WTC11 (cell line): ENCODE measurements around the gene GRM5. TPM values are rescaled to one million over a fixed set of nuclear protein-coding genes. Genes with fewer than 3 reads are reported as not detected.

Experiments used
- ATAC-seq: fragments of 200-7000 bp; cut with Tn5 transposase; 2 replicates; pipeline ENCODE4 v1.10.0; 2021; ENCODE audit warnings: mild to moderate bottlenecking, moderate library complexity
- CTCF ChIA-PET: fragments of 300-600 bp; sonication (Branson Sonifier 250); formaldehyde crosslinking; loops from one replicate; lab custom pipeline; 2021; ENCODE audit warnings: antibody characterized with exemption; lab: Charles Lee
- POLR2A ChIA-PET: fragments of 350-600 bp; sonication (Branson Sonifier 250); formaldehyde crosslinking; loops from one replicate; lab custom pipeline; 2021; ENCODE audit warnings: antibody characterized with exemption; lab: Charles Lee
- DNase-seq: peaks from one replicate; pipeline ENCODE4 v3.0.0; 2021; ENCODE audit warnings: low spot score
- H3K27ac Mint-ChIP-seq: 2 replicates; pipeline ENCODE4 v1.8.0; 2021; ENCODE audit warnings: mixed read lengths
- H3K27me3 Mint-ChIP-seq: 2 replicates; pipeline ENCODE4 v1.8.0; 2021; ENCODE audit warnings: low read depth, mild to moderate bottlenecking, moderate library complexity, mixed read lengths
- H3K36me3 Mint-ChIP-seq: 2 replicates; pipeline ENCODE4 v1.8.0; 2021; ENCODE audit warnings: mixed read lengths
- H3K4me1 Mint-ChIP-seq: 2 replicates; pipeline ENCODE4 v1.8.0; 2022; ENCODE audit warnings: mixed read lengths
- H3K4me3 Mint-ChIP-seq: 2 replicates; pipeline ENCODE4 v1.8.0; 2021; ENCODE audit warnings: mild to moderate bottlenecking, moderate library complexity, mixed read lengths
- H3K9me3 Mint-ChIP-seq: 2 replicates; pipeline ENCODE4 v1.8.0; 2021; ENCODE audit warnings: mixed read lengths
- AR ChIP-seq: fragments of 250-450 bp; sonication (Bioruptor Pico); IDR thresholded peaks from 2 replicates; pipeline ENCODE4 v1.9.0; 2021; ENCODE audit warnings: mild to moderate bottlenecking
- CREB1 ChIP-seq: sonication (generic); formaldehyde crosslinking; IDR thresholded peaks from 2 replicates; pipeline ENCODE4 v1.8.0; 2023; ENCODE audit warnings: mild to moderate bottlenecking, missing genetic modification reagents
- ERG ChIP-seq: fragments of 250-450 bp; sonication (Bioruptor Pico); IDR thresholded peaks from 2 replicates; pipeline ENCODE4 v1.8.0; 2021; ENCODE audit warnings: mild to moderate bottlenecking
- FOXP4 ChIP-seq: sonication (generic); formaldehyde crosslinking; IDR thresholded peaks from 2 replicates; pipeline ENCODE4 v1.8.0; 2022; ENCODE audit warnings: mild to moderate bottlenecking, missing genetic modification reagents
- HMGA2 ChIP-seq: fragments of 250-450 bp; sonication (Bioruptor Pico); IDR thresholded peaks from 2 replicates; pipeline ENCODE4 v1.4.0; 2021; ENCODE audit warnings: mild to moderate bottlenecking, moderate library complexity
- JUN ChIP-seq: sonication (generic); formaldehyde crosslinking; IDR thresholded peaks from 2 replicates; pipeline ENCODE4 v1.8.0; 2023; ENCODE audit warnings: mild to moderate bottlenecking, missing genetic modification reagents
- KAT7 ChIP-seq: sonication (generic); formaldehyde crosslinking; IDR thresholded peaks from 2 replicates; pipeline ENCODE4 v1.8.1; 2023; ENCODE audit warnings: missing genetic modification reagents, mild to moderate bottlenecking, borderline replicate concordance
- NFATC4 ChIP-seq: fragments of 250-450 bp; sonication (Bioruptor Pico); IDR thresholded peaks from 2 replicates; pipeline ENCODE4 v1.9.0; 2021; ENCODE audit warnings: mild to moderate bottlenecking
- NFE2L1 ChIP-seq: sonication (generic); formaldehyde crosslinking; IDR thresholded peaks from 2 replicates; pipeline ENCODE4 v1.8.1; 2023; ENCODE audit warnings: missing genetic modification reagents
- NR2C2 ChIP-seq: sonication (generic); formaldehyde crosslinking; IDR thresholded peaks from 2 replicates; pipeline ENCODE4 v1.8.0; 2022; ENCODE audit warnings: mild to moderate bottlenecking, missing genetic modification reagents
- NR3C1 ChIP-seq: sonication (generic); formaldehyde crosslinking; conservative IDR thresholded peaks from 2 replicates; pipeline ENCODE4 v1.8.1; 2023; ENCODE audit warnings: low read depth, mild to moderate bottlenecking, missing genetic modification reagents
- RORB ChIP-seq: fragments of 250-450 bp; sonication (Bioruptor Pico); IDR thresholded peaks from 2 replicates; pipeline ENCODE4 v1.9.0; 2021; ENCODE audit warnings: mild to moderate bottlenecking
- SMAD3 ChIP-seq: sonication (generic); formaldehyde crosslinking; IDR thresholded peaks from 2 replicates; pipeline ENCODE4 v1.8.0; 2022; ENCODE audit warnings: missing genetic modification reagents, mild to moderate bottlenecking, borderline replicate concordance
- SOX15 ChIP-seq: fragments of 250-450 bp; sonication (Bioruptor Pico); IDR thresholded peaks from 2 replicates; pipeline ENCODE4 v1.9.0; 2021; ENCODE audit warnings: mild to moderate bottlenecking
- TEAD4 ChIP-seq: sonication (generic); formaldehyde crosslinking; IDR thresholded peaks from 2 replicates; pipeline ENCODE4 v1.8.0; 2022; ENCODE audit warnings: mild to moderate bottlenecking, missing genetic modification reagents
- ZMAT4 ChIP-seq: fragments of 250-450 bp; sonication (Bioruptor Pico); IDR thresholded peaks from 2 replicates; pipeline ENCODE4 v1.9.0; 2021; ENCODE audit warnings: mild to moderate bottlenecking
- ZNF121 ChIP-seq: sonication (generic); formaldehyde crosslinking; IDR thresholded peaks from 2 replicates; pipeline ENCODE4 v1.8.0; 2023; ENCODE audit warnings: missing genetic modification reagents
- ZNF219 ChIP-seq: sonication (generic); formaldehyde crosslinking; IDR thresholded peaks from 2 replicates; pipeline ENCODE4 v1.8.0; 2023; ENCODE audit warnings: missing genetic modification reagents, mild to moderate bottlenecking, borderline replicate concordance
- ZNF281 ChIP-seq: sonication (generic); formaldehyde crosslinking; IDR thresholded peaks from 2 replicates; pipeline ENCODE4 v1.8.0; 2023; ENCODE audit warnings: mild to moderate bottlenecking, missing genetic modification reagents
- ZNF671 ChIP-seq: fragments of 250-450 bp; sonication (Bioruptor Pico); IDR thresholded peaks from 2 replicates; pipeline ENCODE4 v1.8.0; 2021; ENCODE audit warnings: mild to moderate bottlenecking
- total RNA-seq: library from RNA; stranded (reverse); gene quantifications from 3 replicates; pipeline ENCODE4 v1.2.3, GENCODE V29; 2021
- TF ChIP-seq, protein P1 (sequence below): sonication (generic); formaldehyde crosslinking; IDR thresholded peaks from 2 replicates; pipeline ENCODE4 v1.8.0; 2023; ENCODE audit warnings: missing genetic modification reagents
- TF ChIP-seq, protein P2 (sequence below): fragments of 250-450 bp; sonication (Bioruptor Pico); IDR thresholded peaks from 2 replicates; pipeline ENCODE4 v1.9.0; 2021; ENCODE audit warnings: mild to moderate bottlenecking, borderline replicate concordance

GRM5 gene
- total RNA-seq, 1 experiment from 2014 or later = 0.13 TPM

GRCh38 chr11:88651556-88651955 lies 414.2 kb downstream of the GRM5 start (continued):
- TF ChIP-seq AR (CRISPR knock-in tag) (no peak), HMGA2 (CRISPR knock-in tag) (no peak), NR2C2 (CRISPR knock-in tag) (no peak), SMAD3 (CRISPR knock-in tag) (no peak), NR3C1 (CRISPR knock-in tag) (no peak), FOXP4 (no peak), ZNF281 (CRISPR knock-in tag) (no peak)

GRCh38 chr11:88644724-88645123 lies 421.1 kb downstream of the GRM5 start:
- Mint-ChIP-seq H3K36me3 (no peaks in the 10 kb centered on the region), H3K27ac (no peak overlapping the region), H3K27me3 (no peaks in the 10 kb centered on the region), H3K4me3 (no peak overlapping the region), H3K9me3 (peaks cover 7% of the 10 kb centered on the region), H3K4me1 (no peaks in the 10 kb centered on the region)
- ChIA-PET POLR2A (no interaction called here), CTCF (no interaction called here)
- DNase-seq = no peak
- ATAC-seq = no peak
- TF ChIP-seq, protein P1, sequence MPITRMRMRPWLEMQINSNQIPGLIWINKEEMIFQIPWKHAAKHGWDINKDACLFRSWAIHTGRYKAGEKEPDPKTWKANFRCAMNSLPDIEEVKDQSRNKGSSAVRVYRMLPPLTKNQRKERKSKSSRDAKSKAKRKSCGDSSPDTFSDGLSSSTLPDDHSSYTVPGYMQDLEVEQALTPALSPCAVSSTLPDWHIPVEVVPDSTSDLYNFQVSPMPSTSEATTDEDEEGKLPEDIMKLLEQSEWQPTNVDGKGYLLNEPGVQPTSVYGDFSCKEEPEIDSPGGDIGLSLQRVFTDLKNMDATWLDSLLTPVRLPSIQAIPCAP = no peak
- TF ChIP-seq NFATC4 (CRISPR knock-in tag) (no peak), ZNF121 (CRISPR knock-in tag) (no peak), ERG (CRISPR knock-in tag) (no peak), KAT7 (CRISPR knock-in tag) (no peak), JUN (CRISPR knock-in tag) (no peak), RORB (CRISPR knock-in tag) (no peak), ZNF219 (CRISPR knock-in tag) (no peak), ZMAT4 (CRISPR knock-in tag) (no peak), CREB1 (no peak), TEAD4 (no peak), NFE2L1 (CRISPR knock-in tag) (no peak), ZNF671 (no peak), SOX15 (CRISPR knock-in tag) (no peak)
- TF ChIP-seq, protein P2, sequence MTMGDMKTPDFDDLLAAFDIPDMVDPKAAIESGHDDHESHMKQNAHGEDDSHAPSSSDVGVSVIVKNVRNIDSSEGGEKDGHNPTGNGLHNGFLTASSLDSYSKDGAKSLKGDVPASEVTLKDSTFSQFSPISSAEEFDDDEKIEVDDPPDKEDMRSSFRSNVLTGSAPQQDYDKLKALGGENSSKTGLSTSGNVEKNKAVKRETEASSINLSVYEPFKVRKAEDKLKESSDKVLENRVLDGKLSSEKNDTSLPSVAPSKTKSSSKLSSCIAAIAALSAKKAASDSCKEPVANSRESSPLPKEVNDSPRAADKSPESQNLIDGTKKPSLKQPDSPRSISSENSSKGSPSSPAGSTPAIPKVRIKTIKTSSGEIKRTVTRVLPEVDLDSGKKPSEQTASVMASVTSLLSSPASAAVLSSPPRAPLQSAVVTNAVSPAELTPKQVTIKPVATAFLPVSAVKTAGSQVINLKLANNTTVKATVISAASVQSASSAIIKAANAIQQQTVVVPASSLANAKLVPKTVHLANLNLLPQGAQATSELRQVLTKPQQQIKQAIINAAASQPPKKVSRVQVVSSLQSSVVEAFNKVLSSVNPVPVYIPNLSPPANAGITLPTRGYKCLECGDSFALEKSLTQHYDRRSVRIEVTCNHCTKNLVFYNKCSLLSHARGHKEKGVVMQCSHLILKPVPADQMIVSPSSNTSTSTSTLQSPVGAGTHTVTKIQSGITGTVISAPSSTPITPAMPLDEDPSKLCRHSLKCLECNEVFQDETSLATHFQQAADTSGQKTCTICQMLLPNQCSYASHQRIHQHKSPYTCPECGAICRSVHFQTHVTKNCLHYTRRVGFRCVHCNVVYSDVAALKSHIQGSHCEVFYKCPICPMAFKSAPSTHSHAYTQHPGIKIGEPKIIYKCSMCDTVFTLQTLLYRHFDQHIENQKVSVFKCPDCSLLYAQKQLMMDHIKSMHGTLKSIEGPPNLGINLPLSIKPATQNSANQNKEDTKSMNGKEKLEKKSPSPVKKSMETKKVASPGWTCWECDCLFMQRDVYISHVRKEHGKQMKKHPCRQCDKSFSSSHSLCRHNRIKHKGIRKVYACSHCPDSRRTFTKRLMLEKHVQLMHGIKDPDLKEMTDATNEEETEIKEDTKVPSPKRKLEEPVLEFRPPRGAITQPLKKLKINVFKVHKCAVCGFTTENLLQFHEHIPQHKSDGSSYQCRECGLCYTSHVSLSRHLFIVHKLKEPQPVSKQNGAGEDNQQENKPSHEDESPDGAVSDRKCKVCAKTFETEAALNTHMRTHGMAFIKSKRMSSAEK (CRISPR knock-in tag) = no peak
